ELF-1 (cell line): ENCODE measurements around the gene FIGNL2.

Source experiments
- DNase-seq: peaks from one replicate; pipeline ENCODE4 v3.0.0-alpha.2; 2016; ENCODE audit warnings: low read depth, low spot score

Gene FIGNL2

DNA sequence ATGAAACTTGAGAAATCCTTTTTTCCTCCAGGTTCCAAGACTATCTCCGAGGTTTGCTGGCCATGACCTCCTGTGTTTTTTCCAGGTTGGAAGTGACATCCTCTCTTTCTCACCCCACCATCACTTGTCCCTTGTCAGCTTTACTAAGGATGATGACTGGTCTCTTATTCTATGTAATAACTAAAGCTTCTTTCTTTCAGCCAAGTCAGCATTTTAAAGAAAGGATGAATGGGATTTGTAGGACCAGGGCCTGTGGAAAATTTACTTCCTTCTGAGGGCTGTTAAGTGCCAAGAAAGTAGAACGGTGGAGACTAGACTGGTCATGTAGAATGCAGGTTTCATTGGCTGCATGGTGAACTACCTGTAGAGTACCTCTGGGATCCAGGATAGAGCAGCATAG is 73.6 kb downstream of the FIGNL2 start:
- DNase-seq: no peak

DNA sequence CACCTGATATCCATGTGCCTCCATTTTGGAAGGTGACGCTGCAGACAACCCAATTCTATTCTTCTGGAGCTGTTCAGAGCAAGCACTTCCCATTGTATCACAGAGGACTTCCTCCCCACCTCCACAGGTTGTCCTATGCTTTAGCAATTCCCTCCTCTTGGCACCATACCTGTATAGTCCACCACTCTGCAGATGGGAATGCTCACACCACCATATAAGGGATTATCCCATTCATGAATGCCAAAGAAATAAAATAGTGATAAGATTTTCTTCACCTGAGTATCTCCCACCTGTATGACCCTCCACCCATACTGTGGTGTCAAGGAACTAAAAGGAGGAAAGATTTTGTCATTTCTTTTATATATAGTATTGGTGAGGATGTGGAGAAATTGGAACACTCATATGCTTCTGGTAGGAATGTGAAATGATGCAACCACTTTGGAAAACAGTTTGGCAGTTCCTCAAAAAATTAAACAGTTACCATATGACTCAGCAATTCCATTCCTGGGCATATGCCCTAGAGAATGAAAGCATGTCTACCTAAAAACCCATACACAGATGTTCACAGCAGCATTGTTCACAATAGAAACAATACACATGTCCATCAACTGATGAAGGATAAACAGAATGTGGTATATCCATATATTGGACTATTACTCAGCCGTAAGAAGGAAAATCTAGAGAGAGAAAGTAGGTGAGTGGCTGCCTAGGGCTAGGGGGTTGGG is 75.2 kb downstream of the FIGNL2 start:
- no peak for DNase-seq

- no peak for DNase-seq
These were observed 77.5 kb downstream of the FIGNL2 start for GRCh38 chr12:51771008-51771407.
